Activated CD8-positive, alpha-beta T cell treated with anti-CD3 and anti-CD28 coated beads for 36 hours (primary cell): ENCODE data around the gene HIRA. TPM values are rescaled to one million over a fixed set of nuclear protein-coding genes. Genes with fewer than 3 reads are reported as not detected.

Experiments
- ATAC-seq: fragments of 200-7000 bp; cut with Tn5 transposase; one replicate; pipeline ENCODE4 v1.10.0; 2021; ENCODE audit warnings: mild to moderate bottlenecking, moderate library complexity
- CTCF ChIA-PET: fragments of 350-600 bp; sonication (Branson Sonifier 250); formaldehyde crosslinking; loops from one replicate; lab custom pipeline; 2021; ENCODE audit warnings: antibody characterized with exemption; lab: Charles Lee
- POLR2A ChIA-PET: fragments of 350-600 bp; sonication (Branson Sonifier 250); formaldehyde crosslinking; loops from one replicate; lab custom pipeline; 2021; ENCODE audit warnings: antibody characterized with exemption; lab: Charles Lee
- DNase-seq: peaks from one replicate; pipeline ENCODE4 v3.0.0-alpha.2; 2020
- H3K27ac Mint-ChIP-seq: one replicate; pipeline ENCODE4 v1.8.0; 2021; ENCODE audit warnings: mild to moderate bottlenecking, mixed read lengths
- H3K27me3 Mint-ChIP-seq: one replicate; pipeline ENCODE4 v1.8.0; 2021; ENCODE audit warnings: mixed read lengths
- H3K36me3 Mint-ChIP-seq: one replicate; pipeline ENCODE4 v1.8.0; 2021; ENCODE audit warnings: low read depth, mixed read lengths
- H3K4me1 Mint-ChIP-seq: one replicate; pipeline ENCODE4 v1.8.0; 2021; ENCODE audit warnings: low read depth, mixed read lengths
- H3K4me3 Mint-ChIP-seq: one replicate; pipeline ENCODE4 v1.8.0; 2021; ENCODE audit warnings: mild to moderate bottlenecking, moderate library complexity, mixed read lengths
- H3K9me3 Mint-ChIP-seq: one replicate; pipeline ENCODE4 v1.8.0; 2021; ENCODE audit warnings: mixed read lengths
- CTCF ChIP-seq: fragments of 200-600 bp; IDR thresholded peaks from one replicate; pipeline ENCODE4 v1.8.0; 2022; ENCODE audit warnings: antibody characterized with exemption, mild to moderate bottlenecking
- intact Hi-C: fragments of 100-400 bp; cut with micrococcal nuclease; formaldehyde crosslinking; loops from one replicate; pipeline ENCODE4 v1.10.0; 2022
- total RNA-seq, 2 experiments: library from RNA; stranded (reverse); gene quantifications; one replicate each; pipeline ENCODE4 v1.2.3, GENCODE V29; 2021

Gene HIRA
- total RNA-seq, 2 experiments from 2014 or later = 29.7 to 30.5 TPM

- Mint-ChIP-seq H3K4me1 (peaks cover 34% of the 10 kb centered on the region), H3K9me3 (no peaks in the 10 kb centered on the region), H3K4me3 (no peak overlapping the region), H3K27me3 (no peaks in the 10 kb centered on the region), H3K27ac (peak overlapping the region; percentile 77), H3K36me3 (peaks cover 44% of the 10 kb centered on the region)
- POLR2A ChIA-PET = interaction anchor here (8.9 kb wide), 1 partner anchor 16 kb away, joined by 109 read pairs; the partner anchor contains the start of genes HIRA and MRPL40
- CTCF ChIA-PET = no interaction called here
- TF ChIP-seq CTCF = no peak
- no peak for ATAC-seq
- no peak for DNase-seq
- intact Hi-C loops = no loop called here
Observed at GRCh38 chr22:19449422-19449767, 17.9 kb upstream of the HIRA start.

- Mint-ChIP-seq H3K4me3 (peak overlapping the region; percentile 77), H3K9me3 (no peaks in the 10 kb centered on the region), H3K4me1 (peaks cover 33% of the 10 kb centered on the region), H3K27ac (peak overlapping the region; percentile 92), H3K27me3 (no peaks in the 10 kb centered on the region), H3K36me3 (peaks cover 40% of the 10 kb centered on the region)
- TF ChIP-seq CTCF = no peak
- peak; percentile 77 for DNase-seq
- peak; percentile 62 for ATAC-seq
- ChIA-PET POLR2A (interaction anchor here (0.9 to 8.9 kb wide), 3 partner anchors 16 to 41 kb away, joined by 3 to 109 read pairs (median 3); partner anchors contain the start of genes CDC45, HIRA and MRPL40), CTCF (no interaction called here)
- intact Hi-C loops = no loop called here
Observed at GRCh38 chr22:19448739-19449421, 17.3 kb upstream of the HIRA start.

- DNase-seq (peak; percentile 52), ATAC-seq (peak; percentile 34)
- CTCF ChIA-PET = interaction anchor here (0.6 kb wide), 1 partner anchor 182 kb away, joined by 4 read pairs; no protein-coding TSS in a partner anchor
- POLR2A ChIA-PET = interaction anchor here (0.9 to 8.9 kb wide), 7 partner anchors 11 to 42 kb away, joined by 3 to 109 read pairs (median 3); partner anchors contain the start of genes CDC45, HIRA and MRPL40
- intact Hi-C loops = no loop called here
- no peak for TF ChIP-seq CTCF
- Mint-ChIP-seq H3K9me3 (no peaks in the 10 kb centered on the region), H3K27me3 (no peaks in the 10 kb centered on the region), H3K27ac (peak overlapping the region; percentile 92), H3K4me3 (peak overlapping the region; percentile 77), H3K4me1 (peaks cover 37% of the 10 kb centered on the region), H3K36me3 (peaks cover 38% of the 10 kb centered on the region)
Observed at GRCh38 chr22:19448076-19448607, 16.6 kb upstream of the HIRA start.

- CTCF ChIA-PET = interaction anchor here (0.6 to 1.0 kb wide), 2 partner anchors 183 to 268 kb away, joined by 3 to 4 read pairs; no protein-coding TSS in a partner anchor
- peaks cover 36% of the 10 kb centered on the region for H3K36me3 Mint-ChIP-seq
- H3K27ac Mint-ChIP-seq = peak within 1 kb of the TSS; percentile 92
- POLR2A ChIA-PET = interaction anchor here (0.7 to 8.9 kb wide), 7 partner anchors 8 to 36 kb away, joined by 3 to 109 read pairs (median 4); partner anchors contain the start of genes CDC45, HIRA and MRPL40
- peak within 1 kb of the TSS; percentile 77 for H3K4me3 Mint-ChIP-seq
- no peaks in the 10 kb centered on the region for H3K9me3 Mint-ChIP-seq
- no peak for TF ChIP-seq CTCF
- H3K27me3 Mint-ChIP-seq = no peaks in the 10 kb centered on the region
- peaks cover 37% of the 10 kb centered on the region for H3K4me1 Mint-ChIP-seq
- intact Hi-C loops = no loop called here
- ATAC-seq (peak; percentile 87), DNase-seq (peak; percentile 91)
Observed at GRCh38 chr22:19447330-19448075, 16.0 kb upstream of the HIRA start, which contains the start of gene C22orf39. Gene C22orf39, minus strand, starts transcription at chr22:19447711. Its CDS starts 23 bp downstream, at chr22:19447688.
